Stimulated activated CD4-positive, alpha-beta T cell treated with anti-CD3 and anti-CD28 coated beads, Interleukin-4, amount 100 ng/mL, for 48 hours (primary cell): Measurements from ENCODE around the gene SLC27A4.

Experiments used
- DNase-seq, 2 donors: peaks; one replicate each; pipeline ENCODE4 v3.0.0-alpha.2; 2020; ENCODE audit warnings: low read depth in 2 of 2

The SLC27A4 gene

GRCh38 chr9:128339761-128340690 is at the start of gene SLC27A4:
TSS of gene SLC27A4 (plus strand) at chr9:128340527. CDS start at chr9:128343133, 2,606 bp downstream.
- DNase-seq, result peak; percentile 66 to 74

GRCh38 chr9:128292009-128292408 is 48.3 kb upstream of the SLC27A4 start:
- no peak for DNase-seq

- no peak for DNase-seq
Measured at GRCh38 chr9:128293091-128293490, 47.2 kb upstream of the SLC27A4 start.

- no peak for DNase-seq
Measured at GRCh38 chr9:128294142-128294541, 46.2 kb upstream of the SLC27A4 start.

- no peak for DNase-seq
Measured at GRCh38 chr9:128296340-128297220, 43.7 kb upstream of the SLC27A4 start.

GRCh38 chr9:128297221-128297773 is 43.0 kb upstream of the SLC27A4 start:
- no peak for DNase-seq

- no peak for DNase-seq
Measured at GRCh38 chr9:128298535-128299482, 41.5 kb upstream of the SLC27A4 start.

GRCh38 chr9:128304136-128304970 is 36.0 kb upstream of the SLC27A4 start:
- no peak for DNase-seq

GRCh38 chr9:128304971-128305288 is 35.4 kb upstream of the SLC27A4 start:
- no peak for DNase-seq

- no peak for DNase-seq
Measured at GRCh38 chr9:128309551-128309950, 30.8 kb upstream of the SLC27A4 start.

- DNase-seq, result no peak
Measured at GRCh38 chr9:128310461-128310860, 29.9 kb upstream of the SLC27A4 start.

GRCh38 chr9:128314697-128315096 is 25.6 kb upstream of the SLC27A4 start:
- no peak for DNase-seq

GRCh38 chr9:128316421-128316820 is 23.9 kb upstream of the SLC27A4 start:
- no peak for DNase-seq

GRCh38 chr9:128317629-128318028 is 22.7 kb upstream of the SLC27A4 start:
- no peak for DNase-seq

- no peak for DNase-seq
Measured at GRCh38 chr9:128321343-128321742, 19.0 kb upstream of the SLC27A4 start.

GRCh38 chr9:128321879-128322403 is 18.4 kb upstream of the SLC27A4 start:
- no peak for DNase-seq

GRCh38 chr9:128322404-128323211 is 17.7 kb upstream of the SLC27A4 start, which contains the start of the genes COQ4 and TRUB2:
TSS of gene COQ4 (plus strand) at chr9:128322839. CDS start at chr9:128322859, 20 bp downstream.
TSS of gene TRUB2 (minus strand) at chr9:128322447. CDS start at chr9:128322408, 39 bp downstream.
- peak; percentile 89 to 94 for DNase-seq

GRCh38 chr9:128323212-128323730 is 17.1 kb upstream of the SLC27A4 start:
- DNase-seq, result no peak

- DNase-seq, result no peak
Measured at GRCh38 chr9:128323791-128324190, 16.5 kb upstream of the SLC27A4 start.
